HepG2 (cell line): ENCODE results near the gene RPL35. TPM values are rescaled to one million over a fixed set of nuclear protein-coding genes. Genes with fewer than 3 reads are reported as not detected.
A peak's percentile ranks its signal among the peaks of the same experiment; 100 is the strongest.

Experiments
- CREB1 ChIP-seq, 2 experiments: fragments of 450-650 bp in 1 of 2; IDR thresholded peaks; 2 replicates each; pipeline ENCODE4 v1.6.1; 2016 to 2017; ENCODE audit warnings: control low read depth in 1 of 2, mild to moderate bottlenecking in 1 of 2, missing compliant biosample characterization in 1 of 2, missing genetic modification characterization in 1 of 2
- ELF1 ChIP-seq: sonication (generic); formaldehyde crosslinking; IDR thresholded peaks from 2 replicates; pipeline ENCODE4 v1.4.0; 2020; ENCODE audit warnings: missing genetic modification reagents
- NR1H2 ChIP-seq: sonication (generic); formaldehyde crosslinking; IDR thresholded peaks from 2 replicates; pipeline ENCODE4 v1.8.1; 2022; ENCODE audit warnings: low read depth, missing genetic modification reagents, borderline replicate concordance
- POLR2G ChIP-seq: fragments of 200-400 bp; formaldehyde crosslinking; IDR thresholded peaks from 2 replicates; pipeline ENCODE4 v1.6.1; 2018; ENCODE audit warnings: mild to moderate bottlenecking, low read depth, low read length, moderate library complexity
- XBP1 ChIP-seq: sonication (generic); formaldehyde crosslinking; IDR thresholded peaks from 2 replicates; pipeline ENCODE4 v1.5.0; 2020; ENCODE audit warnings: missing genetic modification reagents
- ZFP91 ChIP-seq: sonication (generic); formaldehyde crosslinking; IDR thresholded peaks from 2 replicates; pipeline ENCODE4 v1.9.0; 2022; ENCODE audit warnings: missing genetic modification reagents, mild to moderate bottlenecking, borderline replicate concordance
- ZNF275 ChIP-seq: sonication (generic); formaldehyde crosslinking; IDR thresholded peaks from 2 replicates; pipeline ENCODE4 v1.8.0; 2022; ENCODE audit warnings: missing genetic modification reagents, mild to moderate bottlenecking, inconsistent platforms, borderline replicate concordance
- ZNF318 ChIP-seq: sonication (generic); formaldehyde crosslinking; IDR thresholded peaks from 2 replicates; pipeline ENCODE4 v1.4.0; 2020; ENCODE audit warnings: mild to moderate bottlenecking, missing genetic modification reagents
- ZNF335 ChIP-seq: sonication (generic); formaldehyde crosslinking; IDR thresholded peaks from 2 replicates; pipeline ENCODE4 v1.4.0; 2020; ENCODE audit warnings: missing genetic modification reagents
- ZNF383 ChIP-seq: sonication (generic); formaldehyde crosslinking; IDR thresholded peaks from 2 replicates; pipeline ENCODE4 v1.4.0; 2020; ENCODE audit warnings: missing genetic modification reagents, mild to moderate bottlenecking, borderline replicate concordance
- ZNF468 ChIP-seq: sonication (generic); formaldehyde crosslinking; IDR thresholded peaks from 2 replicates; pipeline ENCODE4 v1.8.0; 2022; ENCODE audit warnings: mild to moderate bottlenecking, moderate library complexity, missing genetic modification reagents
- ZNF574 ChIP-seq: sonication (generic); formaldehyde crosslinking; IDR thresholded peaks from 2 replicates; pipeline ENCODE4 v1.4.0; 2020; ENCODE audit warnings: missing genetic modification reagents
- polyA plus RNA-seq, 8 experiments: library from polyadenylated mRNA; depleted of rRNA in 3 of 8; stranded (reverse) in 7 of 8; unstranded in 1 of 8; fragments of >200 nt; fragmentation: Illumina TruSeq in 4 of 8; extraction: Trizol in 4 of 8; gene quantifications; 2 replicates each; pipeline versions ENCODE4 v1.2.1 to v1.2.3, GENCODE V29; 2011 to 2016; ENCODE audit warnings: low read depth in 4 of 8, missing spikeins in 1 of 8, mixed read lengths in 1 of 8; ENCODE audit not compliant: insufficient read depth in 1 of 8
- total RNA-seq, 5 experiments: library from RNA; depleted of rRNA; stranded (reverse); fragments of >200 nt; fragmentation: Illumina TruSeq; extraction: Trizol; gene quantifications; 2 replicates each; pipeline ENCODE4 v1.2.3, GENCODE V29; 2016; ENCODE audit warnings: low read depth in 1 of 5

RPL35 gene
- total and polyA plus RNA-seq, 2 of the 13 experiments (the other 11 are each of a cell fraction or from before 2014, with no cell fraction given): 2,153 to 2,935 TPM

- TF ChIP-seq CREB1 (IDR thresholded peaks at IDR 0.05) (no peak), CREB1 (CRISPR knock-in tag; IDR thresholded peaks at IDR 0.05) (no peak), ZNF335 (no peak), ZNF275 (CRISPR knock-in tag) (no peak), NR1H2 (CRISPR knock-in tag) (no peak), ZNF318 (CRISPR knock-in tag) (no peak), ZNF468 (CRISPR knock-in tag) (no peak), ZFP91 (peak; percentile 86), ELF1 (CRISPR knock-in tag) (peak; percentile 11; the same call in 1 of the 2 replicates), XBP1 (CRISPR knock-in tag) (no peak), POLR2G (no peak), ZNF574 (no peak; the same call in 1 of the 2 replicates), ZNF383 (CRISPR knock-in tag) (no peak)
Observed at GRCh38 chr9:124852829-124853531, 8.8 kb downstream of the RPL35 start, which contains the start of gene WDR38 (continued).
